Stimulated activated CD8-positive, alpha-beta memory T cell treated with anti-CD3 and anti-CD28 coated beads, Interleukin-2, amount 100 ng/mL, for 48 hours (primary cell): ENCODE data around the gene MYL5.
"Not testable (repeated sequence)": the region's sequence is repeated elsewhere in the genome, so short reads cannot be mapped to it uniquely, and the experiment has no call there.

Source experiments
- DNase-seq, 2 donors: peaks; one replicate each; pipeline ENCODE4 v3.0.0-alpha.2; 2020; ENCODE audit warnings: low read depth in 2 of 2

MYL5 gene

DNA sequence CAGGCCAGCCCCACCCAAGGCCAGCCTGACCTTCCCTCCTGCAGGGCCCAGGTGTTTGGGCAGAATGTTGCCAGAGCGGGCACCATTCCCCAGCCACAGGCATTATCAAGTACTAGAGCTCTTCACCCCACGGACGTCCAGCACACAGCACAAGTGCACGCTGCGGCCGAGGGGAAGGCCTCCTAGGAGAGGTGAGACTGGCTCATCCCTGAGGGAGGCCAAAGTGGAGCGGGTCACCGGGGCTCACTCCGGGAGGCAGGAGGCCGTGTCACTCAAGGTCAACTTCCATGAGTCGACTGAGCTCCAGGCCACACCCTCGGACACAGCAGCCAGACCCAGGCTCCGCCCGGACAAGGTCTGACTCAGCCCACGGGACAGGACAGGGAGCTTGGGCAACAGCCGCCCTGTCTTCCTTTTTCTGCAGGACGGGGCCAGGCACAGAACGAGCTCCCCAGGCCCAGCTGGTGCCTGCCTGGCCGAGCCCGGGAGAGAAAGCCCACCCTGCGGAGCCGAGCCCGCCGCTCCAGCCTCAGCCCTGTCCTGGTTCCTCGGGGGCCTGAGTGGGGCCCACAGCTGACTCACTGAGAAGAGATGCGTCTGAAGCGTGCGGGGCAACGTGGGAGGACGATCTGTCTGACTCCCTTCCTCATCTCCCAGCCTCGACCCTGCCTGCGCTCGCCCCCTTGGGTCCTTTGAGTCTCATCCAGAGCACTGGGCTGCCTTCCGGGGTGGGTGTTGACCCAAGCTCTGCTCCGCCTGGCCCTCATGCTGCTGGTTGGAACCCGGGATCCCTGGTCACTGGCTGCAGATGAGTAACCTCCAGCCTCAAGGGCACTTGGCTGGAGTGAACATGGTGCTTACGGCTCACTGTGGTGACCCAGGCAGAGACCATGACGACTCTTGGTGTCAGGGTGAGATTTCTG, 13.0 kb downstream of the MYL5 start:
- DNase-seq, result no peak

DNA sequence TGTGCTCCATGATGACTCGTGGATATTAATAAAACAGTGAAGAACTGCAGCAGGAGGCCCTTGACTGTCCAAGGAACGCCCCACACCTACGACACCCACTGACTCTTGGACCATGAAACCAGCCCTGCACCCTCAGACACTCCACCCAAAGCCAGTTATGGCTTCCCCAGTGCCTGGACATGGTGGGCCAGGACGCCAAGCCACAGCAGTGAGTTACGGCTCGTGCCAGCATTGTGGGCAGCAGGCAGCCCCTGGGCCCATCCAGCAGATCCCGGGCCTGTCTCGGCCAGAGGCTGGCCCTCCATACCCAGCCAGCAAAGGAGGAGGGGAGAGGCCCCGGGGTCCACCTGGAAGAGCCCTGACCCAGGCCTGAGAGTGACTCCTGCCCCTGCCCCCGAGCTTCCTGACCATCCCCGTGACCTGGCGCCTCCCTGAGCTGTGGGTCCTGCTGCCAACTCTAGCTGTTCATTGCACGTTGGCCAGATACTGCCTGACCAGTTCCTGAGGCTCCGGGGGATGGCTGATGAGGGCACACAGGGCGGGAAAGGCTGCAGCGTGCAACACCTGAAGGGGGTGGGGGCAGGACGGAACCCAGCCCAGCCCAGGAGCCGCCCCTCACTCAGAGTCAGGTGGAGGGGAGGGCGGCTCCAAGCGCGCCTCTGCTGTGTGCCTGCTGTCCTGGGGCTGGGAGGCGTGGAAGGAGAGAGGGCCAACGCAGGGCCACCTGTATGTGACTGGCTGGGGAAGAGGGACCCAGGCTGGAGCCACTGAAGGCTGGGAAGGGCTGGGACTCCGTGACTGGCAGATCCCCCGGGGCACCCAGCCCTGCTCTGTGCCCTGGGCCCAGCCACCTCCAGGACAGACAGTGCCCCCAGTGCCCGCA, 13.9 kb downstream of the MYL5 start:
- no peak for DNase-seq

DNA sequence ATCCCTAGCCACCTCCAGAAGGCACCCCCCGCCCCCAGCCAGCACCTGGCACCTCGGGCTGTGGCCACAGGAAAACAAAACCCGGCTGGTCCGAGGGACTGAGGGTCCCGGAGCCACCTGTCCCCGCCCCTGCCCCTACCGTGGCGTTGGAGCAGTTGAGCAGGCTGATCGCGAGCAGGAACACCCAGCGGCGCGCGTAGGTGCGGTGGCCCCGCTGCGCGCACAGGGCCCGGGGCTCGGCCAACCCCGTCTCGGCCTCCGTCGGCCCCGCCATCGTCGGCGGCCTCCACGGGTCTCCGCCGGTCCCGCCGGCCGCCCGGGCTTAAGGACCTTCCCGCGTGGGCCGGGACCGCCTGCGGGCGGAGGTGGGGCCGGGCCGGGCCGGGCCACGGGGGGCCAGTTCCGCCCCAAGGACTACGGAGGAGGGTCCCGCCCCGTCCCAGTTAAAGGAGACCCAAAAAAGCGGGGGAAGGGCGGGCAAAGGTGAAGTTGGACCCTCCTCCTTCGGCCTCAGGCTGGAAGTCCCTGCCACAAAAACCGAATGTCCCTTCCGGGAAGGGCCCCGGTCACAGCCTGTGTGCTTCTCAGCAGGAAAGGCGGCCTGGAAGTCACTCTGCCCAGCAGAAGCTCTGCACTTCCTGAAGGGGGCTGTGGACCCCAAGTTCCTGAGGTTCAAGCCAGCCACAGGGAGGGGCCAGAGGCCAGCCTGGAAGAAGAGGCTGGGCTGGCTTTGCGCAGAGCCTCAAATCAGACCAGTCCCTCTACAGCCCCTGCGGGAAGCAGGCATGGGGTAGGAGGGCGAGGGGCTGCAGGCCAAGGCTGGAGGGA, 14.7 kb downstream of the MYL5 start, which contains the start of gene SLC49A3:
SLC49A3 (minus strand) TSS at position 298 of the 828 bp plus-strand sequence; CDS start at position 274, 24 bp downstream.
- DNase-seq, result no peak

DNA sequence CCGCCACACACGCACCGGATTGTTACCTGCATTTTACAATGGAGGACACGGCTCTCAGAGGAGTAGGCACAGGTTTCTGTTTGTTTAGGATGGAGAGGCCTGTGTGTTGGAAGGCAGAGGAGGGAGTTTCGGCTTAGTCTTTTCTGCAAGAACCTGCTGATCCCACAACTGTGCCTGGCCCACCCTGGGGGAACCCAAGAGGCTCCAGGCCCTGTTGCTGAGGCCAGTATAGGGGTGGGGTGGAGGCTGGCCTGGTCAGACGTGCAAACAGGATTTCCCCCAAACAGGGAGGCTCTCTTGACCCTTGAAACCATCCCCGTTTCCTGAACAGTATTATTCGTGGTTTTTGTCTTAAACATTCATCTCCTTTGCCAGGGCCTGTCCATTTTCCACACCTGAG, 15.4 kb downstream of the MYL5 start:
- DNase-seq, result no peak

DNA sequence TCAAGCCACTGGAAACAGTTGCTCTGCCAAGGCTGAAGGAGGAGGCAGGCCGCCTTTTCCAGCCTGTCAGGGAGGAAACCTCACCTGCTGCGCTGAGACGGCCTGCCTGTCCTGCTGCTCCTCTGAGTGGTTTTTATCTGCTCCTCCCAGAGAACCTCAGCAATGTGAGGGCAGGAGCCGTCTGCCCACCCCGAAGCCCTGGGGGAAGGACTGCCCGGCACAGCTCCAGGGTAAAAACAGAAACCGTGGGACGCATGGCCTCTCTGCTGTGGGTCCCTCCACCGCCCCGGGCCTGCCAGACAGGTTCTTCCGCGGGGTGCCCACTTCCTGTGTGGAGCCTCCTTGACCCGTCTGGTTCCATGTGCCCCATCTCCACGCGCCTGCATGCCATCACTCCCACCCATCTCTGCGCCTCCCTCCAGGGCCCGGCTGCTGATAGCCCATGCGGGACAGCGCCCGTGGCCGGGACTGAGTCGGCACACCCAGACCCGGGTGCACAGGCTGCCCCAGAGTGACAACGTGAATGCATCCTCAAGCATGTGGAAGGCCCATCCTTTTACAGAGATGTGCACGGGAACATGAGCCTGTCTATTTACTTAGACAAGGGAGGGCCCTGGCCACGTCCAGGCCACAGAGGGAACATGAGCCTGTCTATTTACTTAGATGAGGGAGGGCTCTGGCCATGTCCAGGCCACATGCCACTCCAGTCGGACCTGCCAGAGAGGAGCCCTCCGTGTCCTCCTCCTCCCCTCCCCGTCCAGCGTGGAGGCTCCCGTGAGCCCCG, 18.6 kb downstream of the MYL5 start:
- no peak for DNase-seq

DNA sequence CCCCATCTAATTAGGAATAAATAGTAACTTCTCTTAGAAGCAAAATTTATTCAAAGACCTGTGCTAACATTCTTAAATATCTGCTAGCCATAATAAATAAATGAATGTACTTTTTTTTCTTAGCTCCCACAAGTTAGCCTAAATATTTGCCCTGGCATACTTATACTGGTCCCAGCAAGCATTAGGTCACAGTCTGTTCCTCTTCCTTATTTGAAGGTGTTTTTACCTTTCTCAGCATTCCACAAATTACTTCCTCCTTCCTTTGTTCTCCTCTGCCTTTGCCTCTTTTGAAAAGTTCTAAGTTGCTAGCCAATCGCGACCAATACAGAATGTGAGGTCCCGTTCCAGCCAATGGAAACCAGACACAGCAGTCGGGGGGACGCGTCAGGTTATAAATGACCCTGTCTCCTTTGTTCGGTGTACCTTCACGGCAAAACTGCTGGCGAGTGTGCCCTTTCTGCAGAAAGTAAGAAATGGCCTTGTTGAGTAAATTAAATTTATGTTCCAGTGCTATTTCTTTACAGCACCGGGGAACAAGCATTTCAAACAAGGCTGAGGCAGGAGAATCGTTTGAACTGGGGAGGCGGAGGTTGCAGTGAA, 20.1 kb downstream of the MYL5 start:
- not testable (repeated sequence) for DNase-seq

DNA sequence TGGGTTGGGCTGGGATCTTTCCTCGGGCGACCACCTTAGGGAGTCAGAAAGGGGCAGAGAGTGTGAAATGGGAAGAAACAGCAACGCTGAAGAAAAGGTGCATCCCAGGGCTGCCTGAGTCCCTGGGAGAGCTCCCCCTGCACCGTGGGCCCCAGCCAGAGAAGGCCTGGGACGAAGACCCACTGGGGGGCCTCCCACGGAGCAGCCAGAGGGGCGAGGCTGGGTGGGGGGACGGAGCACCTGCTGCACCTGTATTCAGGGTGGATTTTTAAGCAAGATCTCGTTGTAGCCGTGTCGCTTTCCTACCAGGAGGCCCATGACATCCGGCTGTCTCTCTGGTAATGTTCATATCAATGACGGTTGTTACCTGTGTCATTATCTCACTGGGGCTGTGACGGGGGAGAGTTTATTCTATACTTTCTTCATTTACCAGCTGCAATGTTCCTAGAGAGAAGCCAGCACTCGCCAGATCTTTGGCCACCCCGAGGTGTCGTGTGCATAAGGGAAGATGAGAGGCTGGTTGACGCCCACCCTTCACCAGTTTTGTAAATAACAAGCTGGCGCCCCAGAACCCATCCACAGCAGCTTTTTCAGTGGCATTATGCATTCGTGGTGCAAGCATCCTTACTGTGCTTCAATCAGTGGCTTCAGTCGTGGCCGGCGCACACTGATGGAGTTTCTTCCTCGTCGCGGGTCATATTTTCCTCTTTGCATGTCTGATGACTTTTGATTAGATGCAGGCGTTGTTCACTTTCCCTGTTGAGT, 25.7 kb downstream of the MYL5 start:
- no peak for DNase-seq

DNA sequence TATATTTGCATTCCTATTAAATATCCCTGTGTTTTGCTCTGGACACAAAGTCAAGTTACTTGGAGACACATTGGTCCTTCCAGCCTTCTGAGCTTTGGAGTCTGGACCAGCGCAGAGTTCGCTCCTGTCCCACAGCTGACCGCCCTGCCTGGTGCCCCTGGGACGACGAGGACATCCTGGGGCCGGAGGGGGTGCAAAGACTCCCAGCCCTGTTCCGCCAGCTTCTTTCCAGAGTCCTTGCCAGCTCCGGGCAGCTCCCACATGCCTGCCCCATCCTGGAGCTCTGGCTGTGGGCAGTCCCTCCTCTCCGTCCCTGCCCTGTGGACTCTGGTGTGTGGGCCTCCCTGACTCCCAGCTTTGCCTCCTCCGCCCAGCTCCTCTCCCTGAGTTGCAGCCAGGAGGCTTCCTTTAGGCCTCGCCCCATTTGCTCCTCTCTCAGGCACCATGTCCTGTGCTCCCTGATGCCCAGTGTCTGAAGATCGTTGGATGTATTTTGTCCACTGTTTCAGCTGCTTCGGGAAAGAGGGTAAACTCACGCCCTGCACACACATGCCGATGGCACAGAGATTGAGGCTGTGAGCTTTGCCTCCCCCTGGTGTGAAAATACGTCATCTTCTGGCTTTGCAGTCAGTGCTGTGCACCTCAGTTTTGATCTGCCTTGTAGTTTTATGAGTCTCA, 26.4 kb downstream of the MYL5 start:
- DNase-seq, result no peak

DNA sequence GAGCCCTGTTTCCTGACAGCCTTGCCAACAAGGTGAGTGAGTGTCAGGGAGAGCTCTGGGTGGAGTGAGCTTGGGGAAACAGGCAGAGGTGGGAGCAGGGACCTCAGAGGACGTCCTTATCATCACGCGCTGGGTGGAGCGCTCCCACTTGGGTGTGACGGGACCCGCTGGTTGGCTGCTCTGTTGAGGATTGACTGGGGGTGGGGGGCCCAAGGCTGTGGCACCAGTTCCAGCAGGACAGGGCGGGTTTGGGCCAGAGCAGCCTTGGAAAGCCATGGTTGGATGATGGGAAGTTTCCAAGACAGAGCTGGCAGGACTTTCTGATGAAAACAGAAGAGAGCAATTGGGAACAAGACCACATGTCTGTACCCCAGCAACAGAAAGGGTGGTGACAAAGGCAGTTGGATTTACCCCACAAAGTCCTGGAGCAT, 28.3 kb downstream of the MYL5 start:
- no peak for DNase-seq

DNA sequence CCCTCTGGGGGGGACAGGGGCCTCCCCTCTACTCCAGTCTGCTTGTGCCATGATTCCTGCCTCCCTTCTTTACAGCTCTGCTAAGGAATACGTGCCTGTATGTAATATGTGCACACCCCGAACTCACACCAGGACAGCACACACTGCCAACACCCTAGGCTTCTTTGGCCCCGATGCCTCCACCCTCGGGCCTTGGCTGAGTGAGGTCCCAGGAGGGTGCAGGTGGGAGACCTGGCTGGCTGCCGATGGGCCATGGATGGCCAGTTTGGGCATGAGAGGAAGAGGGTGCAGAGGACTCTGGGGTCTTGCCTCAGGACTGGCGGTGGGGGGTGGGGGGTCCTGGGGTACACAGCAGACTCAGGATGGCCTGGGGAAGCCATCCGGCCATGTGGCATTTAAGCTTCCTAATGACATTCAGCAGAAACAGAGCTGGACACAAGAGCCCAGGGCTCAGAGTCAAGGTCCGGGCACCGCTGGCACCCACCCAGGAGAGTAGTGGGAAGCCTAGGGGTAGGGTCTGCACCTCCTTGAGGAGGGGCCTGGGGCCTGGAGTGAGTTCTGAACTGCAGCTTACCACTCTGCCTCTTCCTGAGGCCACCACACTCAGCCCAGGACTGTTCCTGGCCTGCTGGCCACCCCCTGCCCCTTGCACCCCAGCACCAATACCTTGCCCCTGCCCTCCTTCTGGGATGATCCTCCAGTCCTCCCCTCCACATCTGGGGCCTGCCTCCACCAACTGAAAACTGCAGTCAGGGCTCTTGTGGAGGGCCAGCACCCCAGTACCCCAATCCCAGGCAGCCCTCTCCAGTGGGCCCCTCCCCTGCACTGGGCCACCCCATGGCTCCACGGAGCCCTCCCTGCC, 29.2 kb downstream of the MYL5 start:
- no peak for DNase-seq

DNA sequence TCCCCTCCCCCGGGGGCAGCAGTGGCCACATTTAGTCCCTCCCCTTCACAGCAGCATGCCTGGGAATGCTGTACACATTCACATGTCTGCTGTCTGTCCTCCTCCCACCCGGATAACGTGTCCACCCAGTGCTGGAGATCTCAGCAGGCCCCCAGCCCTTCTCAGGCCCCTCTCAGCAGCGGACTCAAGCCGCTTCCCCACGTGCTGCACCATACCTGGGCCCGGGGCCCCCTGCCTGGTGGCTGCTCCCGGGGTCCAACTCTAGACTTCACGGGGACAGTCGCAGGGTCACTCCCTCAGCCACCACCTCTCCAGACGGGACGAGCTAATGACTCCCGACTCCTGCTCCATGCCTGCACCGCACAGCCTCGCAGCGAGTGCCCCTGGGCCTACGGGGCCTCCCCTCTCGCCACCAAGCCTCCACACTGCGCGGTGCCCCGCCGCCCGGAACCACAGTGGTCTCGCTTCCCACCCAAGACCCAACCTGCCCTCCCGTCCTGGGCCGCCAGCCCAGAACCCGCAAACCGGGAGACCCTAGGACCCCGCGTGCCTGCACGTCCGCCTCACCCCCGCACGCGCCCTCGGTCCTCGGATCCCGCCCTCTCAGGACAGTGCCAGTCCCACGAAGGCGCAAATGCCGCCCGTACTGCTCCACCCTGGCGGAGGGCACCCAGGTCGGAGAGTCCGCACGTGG, 30.0 kb downstream of the MYL5 start:
- no peak for DNase-seq

DNA sequence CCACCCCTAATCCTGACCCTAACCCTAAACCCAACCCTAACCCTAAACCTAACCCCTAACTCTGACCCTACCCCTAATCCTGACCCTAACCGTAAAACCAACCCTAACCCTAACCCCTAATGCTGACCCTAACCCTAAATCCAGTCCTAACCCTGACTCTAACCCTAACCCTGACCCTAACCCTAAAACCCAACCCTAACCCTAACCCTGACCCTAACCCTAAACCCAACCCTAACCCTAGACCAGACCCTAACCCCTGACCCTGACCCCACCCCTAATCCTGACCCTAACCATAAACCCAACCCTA, 30.6 kb downstream of the MYL5 start:
- DNase-seq, result no peak

DNA sequence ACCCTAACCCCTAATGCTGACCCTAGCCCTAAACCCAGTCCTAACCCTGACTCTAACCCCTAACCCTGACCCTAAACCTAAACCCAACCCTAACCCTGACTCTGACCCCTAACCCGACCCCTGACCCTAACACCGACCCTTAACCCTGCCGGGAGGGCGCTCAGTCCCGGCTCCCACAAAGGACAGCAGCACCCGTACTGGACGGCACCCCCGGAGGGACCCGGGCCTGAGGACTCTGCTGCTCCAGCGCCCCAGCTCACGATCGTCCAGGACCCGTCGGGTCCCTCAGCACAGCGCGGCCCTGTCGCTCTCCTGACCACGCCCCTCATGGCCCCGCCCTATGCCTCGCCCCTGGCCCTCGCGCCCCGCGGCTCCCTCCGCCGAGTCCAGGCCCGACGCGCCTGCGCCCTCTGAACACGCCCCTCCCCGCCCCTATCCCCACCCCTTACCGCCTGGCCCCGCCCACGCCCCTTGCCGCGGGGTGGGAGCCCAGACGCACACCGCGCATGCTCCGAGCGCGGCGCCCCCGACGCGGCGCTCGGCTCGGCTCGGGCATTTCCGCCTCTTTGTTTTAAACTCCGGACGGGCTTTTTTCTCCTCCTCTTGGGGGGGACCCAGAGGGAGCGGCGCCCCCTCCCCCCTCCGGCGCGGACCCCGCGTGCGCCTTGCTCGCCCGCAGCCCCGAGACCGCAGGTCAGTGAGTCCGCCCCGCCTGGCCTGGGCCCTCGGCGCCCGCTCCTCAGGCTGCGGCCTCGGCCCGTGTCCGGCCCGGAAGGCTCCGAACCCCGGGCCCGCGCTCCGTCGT, 31.1 kb downstream of the MYL5 start, which contains the start of gene PCGF3:
PCGF3 (plus strand) TSS at position 555 of the 805 bp plus-strand sequence. CDS start 27,849 bp downstream, outside the sequence.
- DNase-seq, result peak; percentile 96 to 97

DNA sequence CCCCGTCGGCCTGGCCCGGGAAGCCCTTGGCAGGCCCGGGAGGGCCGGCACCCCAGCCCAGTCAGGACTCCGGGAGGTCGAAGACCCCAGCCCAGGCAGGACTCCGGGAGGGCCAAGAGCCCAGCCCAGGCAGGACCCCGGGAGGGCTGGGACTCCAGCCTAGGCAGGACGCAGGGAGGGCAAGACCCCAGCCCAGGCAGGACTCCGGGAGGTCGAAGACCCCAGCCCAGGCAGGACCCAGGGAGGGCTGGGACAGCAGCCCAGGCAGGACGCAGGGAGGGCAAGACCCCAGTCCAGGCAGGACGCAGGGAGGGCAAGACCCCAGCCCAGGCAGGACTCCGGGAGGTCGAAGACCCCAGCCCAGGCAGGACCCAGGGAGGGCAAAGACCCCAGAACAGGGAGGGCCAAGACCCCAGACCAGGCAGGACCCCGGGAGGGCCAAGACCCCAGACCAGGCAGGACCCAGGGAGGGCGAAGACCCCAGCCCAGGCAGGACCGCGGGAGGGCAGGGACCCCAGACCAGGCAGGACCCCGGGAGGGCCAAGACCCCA, 31.8 kb downstream of the MYL5 start:
- not testable (repeated sequence) for DNase-seq

DNA sequence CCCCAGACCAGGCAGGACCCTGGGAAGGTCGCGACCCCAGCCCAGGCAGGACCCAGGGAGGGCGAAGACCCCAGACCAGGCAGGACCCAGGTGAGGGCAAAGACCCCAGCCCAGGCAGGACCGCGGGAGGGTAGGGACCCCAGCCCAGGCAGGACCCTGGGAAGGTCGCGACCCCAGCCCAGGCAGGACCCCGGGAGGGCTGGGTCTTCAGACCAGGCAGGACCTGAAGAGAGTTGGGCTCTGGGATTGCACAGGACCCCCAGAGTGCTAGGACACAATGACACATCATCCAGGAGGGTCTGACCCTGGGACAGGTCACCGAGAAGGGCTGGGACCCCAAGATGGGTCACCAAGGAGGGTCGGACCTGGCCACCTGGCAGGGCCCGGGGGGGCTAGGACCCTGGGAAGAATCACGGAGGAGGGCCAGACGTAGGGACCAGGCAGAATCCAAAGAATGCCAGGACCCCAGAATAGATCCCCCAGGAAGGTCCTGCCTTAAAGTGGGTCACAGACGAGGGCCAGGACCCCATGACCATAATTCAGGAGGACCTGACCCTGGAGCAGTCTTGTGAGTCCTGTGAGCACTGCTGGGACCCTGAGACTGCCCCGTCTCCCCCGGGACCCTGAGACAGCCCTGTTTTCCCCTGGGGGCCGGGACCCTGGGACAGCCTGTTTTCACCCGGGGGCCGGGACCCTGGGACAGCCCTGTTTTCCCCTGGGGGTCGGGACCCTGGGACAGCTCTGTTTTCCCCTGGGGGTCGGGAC, 32.7 kb downstream of the MYL5 start:
- no peak for DNase-seq
